ENCODE measurements around the gene ACRBP.

Gene ACRBP

DNA sequence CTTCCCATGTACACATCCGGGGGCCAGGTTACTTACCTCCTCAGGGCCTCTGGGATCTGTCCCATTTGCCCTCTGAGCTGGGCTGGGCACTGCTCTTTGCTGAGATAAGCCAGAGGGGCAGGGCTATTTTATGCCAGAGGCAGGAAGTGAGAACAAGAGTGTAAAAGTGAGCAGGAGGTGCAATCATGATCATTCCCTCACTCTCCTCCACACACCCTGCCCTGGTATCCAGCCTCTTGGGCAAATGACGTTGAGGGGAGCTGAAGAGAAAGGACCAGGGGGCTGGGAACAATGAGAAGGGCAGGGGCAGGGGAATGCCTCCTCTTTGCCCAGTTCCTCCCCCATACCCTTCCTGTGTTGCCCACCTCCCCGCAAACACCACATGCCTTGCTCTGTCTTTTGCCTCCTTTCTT is 15.7 kb downstream of the ACRBP start:
- H3K4me3 ChIP-seq (ENCODE audit: low read depth, low read length): no peak overlapping the region
- no peak for TF ChIP-seq MAX (IDR thresholded peaks at IDR 0.05; ENCODE audit: low read depth, low read length)
- no peak for TF ChIP-seq CTCF (IDR thresholded peaks at IDR 0.05; ENCODE audit: low read depth, low read length)
- TF ChIP-seq POLR2A (IDR thresholded peaks at IDR 0.05; ENCODE audit: extremely low read depth, insufficient read length): no peak
- TF ChIP-seq MYC (IDR thresholded peaks at IDR 0.05; ENCODE audit: low read depth, low read length): no peak
- DNase-seq (ENCODE audit: low read depth): no peak

DNA sequence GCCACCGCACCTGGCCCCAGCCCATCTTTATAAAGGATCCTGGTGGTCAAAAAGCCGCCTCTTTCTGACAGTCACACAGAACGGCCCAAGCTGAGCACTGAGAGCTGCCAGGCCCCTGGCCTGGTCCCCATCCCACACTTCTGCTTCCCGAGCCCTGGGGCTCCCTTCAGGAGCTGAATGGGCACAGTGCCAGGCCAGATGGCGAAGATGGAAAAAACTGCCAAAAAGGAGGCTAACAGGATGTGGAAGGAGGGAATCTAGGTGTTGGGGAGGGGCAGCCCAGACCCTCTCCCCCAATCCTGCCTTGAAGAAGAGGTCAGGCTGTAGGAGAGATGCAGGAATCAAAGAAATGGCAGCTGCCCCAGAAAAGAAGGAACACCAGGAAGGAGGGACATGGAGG is 16.5 kb downstream of the ACRBP start:
- H3K4me3 ChIP-seq (ENCODE audit: low read depth, low read length): no peak overlapping the region
- DNase-seq (ENCODE audit: low read depth): no peak
- TF ChIP-seq POLR2A (IDR thresholded peaks at IDR 0.05; ENCODE audit: extremely low read depth, insufficient read length): no peak
- TF ChIP-seq CTCF (IDR thresholded peaks at IDR 0.05; ENCODE audit: low read depth, low read length): no peak
- no peak for TF ChIP-seq MAX (IDR thresholded peaks at IDR 0.05; ENCODE audit: low read depth, low read length)
- no peak for TF ChIP-seq MYC (IDR thresholded peaks at IDR 0.05; ENCODE audit: low read depth, low read length)

DNA sequence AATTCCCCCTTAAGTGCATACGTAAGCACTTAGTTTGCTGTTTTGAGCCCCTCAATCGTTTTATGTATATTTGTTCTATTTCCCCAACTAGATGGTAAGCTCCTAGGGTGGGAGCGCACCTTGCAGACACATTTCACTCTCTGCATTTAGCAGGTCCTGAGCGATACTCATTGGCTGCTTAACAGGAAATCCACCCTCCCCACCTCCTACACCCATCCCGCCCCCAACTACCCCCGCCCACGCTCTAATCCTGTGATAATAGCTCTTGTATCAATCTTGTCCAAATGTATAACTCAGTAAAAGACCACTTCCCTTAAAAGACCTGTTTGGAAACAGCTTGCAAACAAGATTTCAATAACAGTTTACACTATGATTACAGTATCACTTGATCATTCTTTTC is 19.6 kb downstream of the ACRBP start:
- DNase-seq (ENCODE audit: low read depth): no peak
- no peak overlapping the region for H3K4me3 ChIP-seq (ENCODE audit: low read depth, low read length)
- TF ChIP-seq MYC (IDR thresholded peaks at IDR 0.05; ENCODE audit: low read depth, low read length) (no peak), CTCF (IDR thresholded peaks at IDR 0.05; ENCODE audit: low read depth, low read length) (no peak), MAX (IDR thresholded peaks at IDR 0.05; ENCODE audit: low read depth, low read length) (no peak), POLR2A (IDR thresholded peaks at IDR 0.05; ENCODE audit: extremely low read depth, insufficient read length) (no peak)

GRCh38 chr12:6626654-6627283 is 20.5 kb downstream of the ACRBP start:
- peak; percentile 64 for DNase-seq (ENCODE audit: low read depth)
- no peak overlapping the region for H3K4me3 ChIP-seq (ENCODE audit: low read depth, low read length)
- no peak for TF ChIP-seq POLR2A (IDR thresholded peaks at IDR 0.05; ENCODE audit: extremely low read depth, insufficient read length)
- no peak for TF ChIP-seq MYC (IDR thresholded peaks at IDR 0.05; ENCODE audit: low read depth, low read length)
- TF ChIP-seq MAX (IDR thresholded peaks at IDR 0.05; ENCODE audit: low read depth, low read length): no peak
- no peak for TF ChIP-seq CTCF (IDR thresholded peaks at IDR 0.05; ENCODE audit: low read depth, low read length)

DNA sequence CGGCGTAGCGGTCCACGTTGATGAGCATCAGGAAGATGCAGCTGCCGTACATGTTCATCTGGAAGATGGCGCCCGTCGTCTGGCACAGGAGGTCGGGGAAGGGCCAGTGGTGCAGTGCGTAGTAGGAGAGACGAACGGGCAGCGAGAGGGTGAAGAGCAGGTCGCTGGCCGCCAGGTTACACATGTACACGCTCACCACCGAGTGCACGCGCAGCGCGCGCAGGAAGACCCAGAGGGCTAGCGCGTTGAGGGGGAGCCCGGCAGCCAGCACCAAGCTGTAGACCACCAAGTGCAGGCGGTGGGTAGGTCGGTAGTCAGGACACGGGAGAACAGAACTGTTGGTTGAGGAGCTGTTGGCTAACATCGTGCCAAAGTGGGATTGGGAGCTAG is 26.4 kb downstream of the ACRBP start:
- H3K4me3 ChIP-seq (ENCODE audit: low read depth, low read length): no peak overlapping the region
- no peak for DNase-seq (ENCODE audit: low read depth)
- no peak for TF ChIP-seq MYC (IDR thresholded peaks at IDR 0.05; ENCODE audit: low read depth, low read length)
- TF ChIP-seq CTCF (IDR thresholded peaks at IDR 0.05; ENCODE audit: low read depth, low read length): no peak
- TF ChIP-seq POLR2A (IDR thresholded peaks at IDR 0.05; ENCODE audit: extremely low read depth, insufficient read length): no peak
- TF ChIP-seq MAX (IDR thresholded peaks at IDR 0.05; ENCODE audit: low read depth, low read length): no peak

Data from NB4 (cell line).